GM10248 (cell line): ENCODE measurements around the gene KLHL3.

Experiments used
- CTCF ChIA-PET: fragments of 300-600 bp; sonication (Branson Sonifier 250); formaldehyde crosslinking; extraction: SDS; loops from one replicate; lab custom pipeline; 2021; ENCODE audit warnings: antibody characterized with exemption; lab: Yijun Ruan, JAX
- POLR2A ChIA-PET: fragments of 350-650 bp; sonication (Branson Sonifier 250); formaldehyde crosslinking; extraction: SDS; loops from one replicate; lab custom pipeline; 2020; ENCODE audit warnings: antibody characterized with exemption; lab: Yijun Ruan, JAX
- DNase-seq: peaks from one replicate; pipeline ENCODE4 v3.0.0; 2012; ENCODE audit errors: extremely low spot score
- CTCF ChIP-seq: IDR thresholded peaks from 2 replicates; pipeline ENCODE4 v1.5.1; 2012; ENCODE audit warnings: mild to moderate bottlenecking, low read depth; ENCODE audit errors: extremely low read depth, missing control alignments, control extremely low read depth

The KLHL3 gene

GRCh38 chr5:137672881-137673280, 63.0 kb downstream of the KLHL3 start:
- CTCF ChIA-PET = interaction anchor here (2.2 to 6.6 kb wide), 2 partner anchors 9 to 13 kb away, joined by 6 to 64 read pairs; no protein-coding TSS in a partner anchor
- no peak for TF ChIP-seq CTCF

GRCh38 chr5:137672001-137672400, 63.9 kb downstream of the KLHL3 start:
- no peak for DNase-seq
- TF ChIP-seq CTCF = no peak
- CTCF ChIA-PET = interaction anchor here (1.2 to 6.6 kb wide), 3 partner anchors 10 to 16 kb away, joined by 3 to 64 read pairs (median 6); no protein-coding TSS in a partner anchor
- POLR2A ChIA-PET = no interaction called here

More at GRCh38 chr5:137672881-137673280, 63.0 kb downstream of the KLHL3 start:
- POLR2A ChIA-PET = no interaction called here
- no peak for DNase-seq

- no peak for DNase-seq
- ChIA-PET POLR2A (no interaction called here), CTCF (interaction anchor here (0.9 to 7.1 kb wide), 9 partner anchors 10 to 464 kb away, joined by 3 to 64 read pairs (median 5); no protein-coding TSS in a partner anchor)
- no peak for TF ChIP-seq CTCF
Measured at GRCh38 chr5:137669811-137670210, 66.1 kb downstream of the KLHL3 start.

- no peak for DNase-seq
- ChIA-PET CTCF (interaction anchor here (0.7 to 7.1 kb wide), 8 partner anchors 8 to 368 kb away, joined by 3 to 64 read pairs (median 4); no protein-coding TSS in a partner anchor), POLR2A (no interaction called here)
- no peak for TF ChIP-seq CTCF
Measured at GRCh38 chr5:137668637-137669036, 67.3 kb downstream of the KLHL3 start.

- ChIA-PET CTCF (interaction anchor here (0.9 to 7.1 kb wide), 9 partner anchors 9 to 466 kb away, joined by 3 to 40 read pairs (median 4); no protein-coding TSS in a partner anchor), POLR2A (interaction anchor here (1.5 kb wide), 1 partner anchor 86 kb away, joined by 5 read pairs; the partner anchor contains the start of gene HNRNPA0)
- DNase-seq = no peak
- TF ChIP-seq CTCF = no peak
Measured at GRCh38 chr5:137667341-137667740, 68.5 kb downstream of the KLHL3 start.

- POLR2A ChIA-PET = interaction anchor here (1.5 kb wide), 1 partner anchor 87 kb away, joined by 5 read pairs; the partner anchor contains the start of gene HNRNPA0
- CTCF ChIA-PET = interaction anchor here (0.9 to 7.1 kb wide), 15 partner anchors 9 to 467 kb away, joined by 3 to 40 read pairs (median 4); no protein-coding TSS in a partner anchor
- DNase-seq = no peak
- no peak for TF ChIP-seq CTCF
Measured at GRCh38 chr5:137666901-137667300, 69.0 kb downstream of the KLHL3 start.
